HuH-7 (cell line): ENCODE results near the gene NTSR1.

Experiments
- DNase-seq: peaks from one replicate; pipeline ENCODE4 v3.0.0; 2011; ENCODE audit warnings: low spot score

Gene NTSR1

DNA sequence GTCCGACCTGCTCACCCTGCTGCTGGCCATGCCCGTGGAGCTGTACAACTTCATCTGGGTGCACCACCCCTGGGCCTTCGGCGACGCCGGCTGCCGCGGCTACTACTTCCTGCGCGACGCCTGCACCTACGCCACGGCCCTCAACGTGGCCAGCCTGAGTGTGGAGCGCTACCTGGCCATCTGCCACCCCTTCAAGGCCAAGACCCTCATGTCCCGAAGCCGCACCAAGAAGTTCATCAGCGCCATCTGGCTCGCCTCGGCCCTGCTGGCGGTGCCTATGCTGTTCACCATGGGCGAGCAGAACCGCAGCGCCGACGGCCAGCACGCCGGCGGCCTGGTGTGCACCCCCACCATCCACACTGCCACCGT is 885 bp downstream of the NTSR1 start:
- DNase-seq = no peak

DNA sequence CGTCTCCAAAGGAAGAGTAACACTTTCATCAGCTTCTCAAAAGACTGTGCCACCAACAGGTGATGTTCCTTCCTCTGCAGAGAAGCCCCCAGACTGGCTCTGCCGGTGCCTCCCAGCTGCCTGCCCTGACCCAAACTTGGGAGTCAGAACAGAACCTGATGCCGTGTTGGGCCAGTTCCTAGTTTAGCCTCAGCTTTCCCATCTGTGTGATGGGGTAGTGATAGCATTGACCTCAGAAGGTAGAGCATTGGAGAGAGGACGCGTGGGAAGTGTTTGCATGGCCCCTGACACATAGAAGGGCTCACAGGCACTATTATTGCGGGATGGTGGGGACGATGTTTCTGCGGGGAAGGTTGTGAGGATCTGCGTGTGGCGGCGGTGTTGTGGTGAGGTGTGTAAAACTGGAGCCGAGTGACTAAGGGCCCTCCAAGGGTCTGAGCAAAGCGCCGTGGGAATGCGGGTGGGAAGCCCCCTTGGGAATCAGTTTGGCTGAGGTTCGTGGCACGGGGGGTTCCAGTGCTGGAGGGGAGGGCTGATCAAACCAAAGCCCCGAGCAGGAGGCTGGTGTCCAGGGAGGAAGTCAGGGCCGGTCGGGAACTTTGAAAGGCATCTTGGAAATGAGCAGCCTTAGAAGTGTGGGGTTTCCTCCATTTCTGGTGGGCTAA is 1.7 kb downstream of the NTSR1 start:
- no peak for DNase-seq

DNA sequence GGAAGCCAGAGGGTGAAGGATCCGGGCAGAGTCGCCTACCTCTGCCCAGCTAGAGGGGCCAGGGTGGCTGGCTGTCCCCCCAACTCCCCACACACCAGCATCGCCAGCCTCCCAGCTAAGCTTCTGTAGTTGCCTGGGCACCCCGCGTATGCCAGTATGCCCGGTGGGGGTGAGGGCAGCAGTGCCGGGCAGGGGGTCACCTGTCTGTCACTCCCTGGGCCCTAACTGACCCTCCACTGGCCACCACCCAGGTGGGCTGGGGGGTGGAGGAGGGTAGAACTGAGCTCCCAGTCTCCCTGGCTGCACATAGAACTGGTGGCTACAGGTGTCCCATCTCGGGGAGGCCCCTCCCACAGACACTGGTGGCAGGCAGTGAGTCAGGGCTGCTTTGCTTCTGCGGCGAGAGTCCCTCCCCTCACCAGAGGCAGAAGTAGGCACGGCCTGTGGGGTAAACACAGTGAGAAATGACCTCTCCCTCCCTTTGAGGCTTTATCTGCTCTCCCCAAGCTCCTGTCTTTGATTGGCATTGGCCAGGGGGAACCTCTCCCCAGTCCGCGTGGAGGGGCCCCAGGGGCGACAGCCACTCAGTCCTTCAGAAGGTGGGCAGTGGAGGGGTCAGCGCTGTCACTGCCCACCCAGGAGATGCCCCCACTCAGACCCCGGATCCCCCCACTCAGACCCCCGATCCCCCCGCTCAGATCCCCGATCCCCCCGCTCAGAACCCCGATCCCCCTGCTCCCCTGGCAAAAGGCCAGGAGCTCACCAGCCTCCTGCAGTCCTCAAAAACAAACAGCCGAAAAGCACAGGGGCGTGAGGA is 2.5 kb downstream of the NTSR1 start:
- no peak for DNase-seq

DNA sequence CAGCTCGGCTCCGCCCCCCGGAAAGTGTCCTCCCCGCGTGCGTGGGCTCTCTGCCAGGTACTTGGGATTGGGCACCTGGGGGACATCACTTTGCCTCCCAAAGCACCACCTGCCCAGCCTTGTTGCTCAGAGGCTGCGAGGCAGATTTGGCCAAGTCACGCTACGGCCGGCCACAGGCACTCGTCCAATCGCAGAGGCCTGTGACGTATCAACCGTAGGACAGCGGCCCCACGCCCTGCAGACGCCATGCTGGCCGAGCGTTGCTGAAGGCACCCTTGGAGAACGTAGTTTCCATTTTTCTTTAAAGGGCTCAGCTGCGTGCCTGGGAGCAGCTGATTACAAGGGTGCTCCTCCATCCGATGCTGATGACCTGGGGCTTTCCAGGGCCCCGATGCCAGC is 3.1 kb downstream of the NTSR1 start:
- no peak for DNase-seq

- DNase-seq = no peak
These were observed 4.0 kb downstream of the NTSR1 start for GRCh38 chr20:62712606-62713005.

DNA sequence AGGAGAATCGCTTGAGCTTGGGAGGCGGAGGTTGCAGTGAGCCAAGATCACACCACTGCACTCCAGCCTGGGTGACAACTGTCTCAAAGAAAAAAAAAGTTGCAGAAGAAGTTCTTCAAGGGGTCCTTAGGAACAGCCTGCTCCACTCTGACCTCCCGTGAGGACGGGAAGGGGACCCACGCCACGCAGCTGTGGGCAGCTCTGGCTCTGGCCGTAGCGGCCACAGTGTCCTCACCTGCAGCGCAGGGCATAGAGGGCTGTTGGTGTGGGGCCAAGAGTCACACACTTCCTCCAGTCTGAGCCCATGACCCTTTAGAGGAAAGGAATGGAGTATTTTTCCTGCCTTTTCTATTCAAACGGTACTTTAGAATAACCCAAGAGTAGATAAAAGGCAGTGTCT is 5.4 kb downstream of the NTSR1 start:
- no peak for DNase-seq

GRCh38 chr20:62714799-62715198 is 6.2 kb downstream of the NTSR1 start:
- no peak for DNase-seq

DNA sequence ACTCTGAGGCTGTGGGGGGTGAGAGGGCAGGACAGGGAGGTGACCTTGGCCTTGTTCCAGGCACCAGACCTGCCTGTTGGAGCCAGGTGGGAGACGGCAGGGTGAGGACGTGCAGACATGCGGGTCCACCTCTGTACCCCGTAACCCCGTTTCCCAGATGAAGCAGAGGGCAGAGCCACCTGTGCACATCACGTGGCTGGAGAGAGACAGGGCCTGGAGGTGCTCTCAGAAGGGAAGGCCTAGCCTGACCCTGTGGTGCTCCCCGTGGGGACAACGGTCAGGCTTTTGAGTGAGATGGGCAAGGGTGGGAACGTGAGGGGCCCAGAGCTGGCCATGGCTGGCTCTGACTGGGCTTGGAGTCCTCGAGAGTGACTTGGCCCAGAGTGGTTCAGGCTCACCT is 6.6 kb downstream of the NTSR1 start:
- no peak for DNase-seq

- DNase-seq = no peak
These were observed 7.7 kb downstream of the NTSR1 start for GRCh38 chr20:62716198-62716940.

- DNase-seq = no peak
These were observed 8.3 kb downstream of the NTSR1 start for GRCh38 chr20:62716941-62717310.

DNA sequence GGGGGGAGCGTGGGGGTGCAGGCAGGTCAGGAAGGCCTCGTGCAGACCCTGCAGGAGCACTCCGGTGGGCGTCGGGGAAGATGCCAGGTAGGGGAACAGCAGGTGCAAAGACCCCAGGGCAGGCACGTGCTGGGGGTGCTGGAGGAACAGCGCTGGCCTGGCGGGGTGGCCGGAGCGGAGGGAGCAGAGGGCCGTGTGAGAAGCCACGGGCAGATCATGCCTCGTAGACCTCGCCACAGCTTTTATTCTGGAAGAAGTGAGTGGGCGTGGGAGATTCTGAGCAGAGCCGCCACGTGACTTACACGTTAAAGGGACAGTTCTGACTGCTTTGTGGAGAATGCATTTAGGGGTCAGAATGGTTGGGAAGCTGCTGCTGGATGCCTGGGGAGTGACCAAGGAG is 9.3 kb downstream of the NTSR1 start:
- no peak for DNase-seq

- DNase-seq = no peak
These were observed 9.9 kb downstream of the NTSR1 start for GRCh38 chr20:62718546-62718945.

- no peak for DNase-seq
These were observed 10.8 kb downstream of the NTSR1 start for GRCh38 chr20:62719250-62719935.

GRCh38 chr20:62721511-62722370 is 13.1 kb downstream of the NTSR1 start:
- DNase-seq = no peak

- no peak for DNase-seq
These were observed 14.0 kb downstream of the NTSR1 start for GRCh38 chr20:62722627-62723026.

GRCh38 chr20:62723351-62723750 is 14.7 kb downstream of the NTSR1 start:
- DNase-seq = no peak

DNA sequence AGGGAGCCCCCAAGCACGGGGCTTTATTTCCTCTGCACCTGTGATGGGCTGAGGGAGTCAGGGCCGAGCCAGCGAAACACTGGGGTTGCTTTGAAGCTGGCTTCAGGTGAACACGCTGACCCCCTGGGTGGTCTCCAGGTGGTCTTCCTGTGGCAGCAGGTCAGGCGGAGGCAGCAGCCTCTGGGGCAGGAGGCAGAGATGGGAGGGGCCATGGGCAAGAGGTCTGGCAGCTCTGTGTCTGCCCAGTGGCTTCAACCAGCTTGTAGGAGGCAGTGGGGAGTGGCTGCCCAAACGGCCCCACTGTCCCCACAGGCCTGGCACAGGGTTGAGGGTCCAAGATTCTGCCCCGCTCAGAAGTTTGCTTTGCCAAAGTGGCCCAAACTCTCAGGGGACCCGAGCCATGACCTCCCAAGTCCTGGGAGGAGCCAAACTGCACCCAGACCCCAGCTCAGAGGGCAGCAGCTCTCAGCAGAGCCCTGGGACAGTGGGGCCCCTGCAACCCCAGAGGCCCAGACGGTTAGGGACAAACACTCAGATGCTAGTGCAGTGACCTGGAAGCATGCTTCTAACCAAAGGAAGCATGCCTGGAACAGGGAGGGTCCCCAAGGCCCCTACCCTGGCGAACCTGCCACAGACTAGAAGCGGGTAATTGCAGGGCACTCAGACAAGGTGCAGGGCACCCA is 15.3 kb downstream of the NTSR1 start:
- no peak for DNase-seq

DNA sequence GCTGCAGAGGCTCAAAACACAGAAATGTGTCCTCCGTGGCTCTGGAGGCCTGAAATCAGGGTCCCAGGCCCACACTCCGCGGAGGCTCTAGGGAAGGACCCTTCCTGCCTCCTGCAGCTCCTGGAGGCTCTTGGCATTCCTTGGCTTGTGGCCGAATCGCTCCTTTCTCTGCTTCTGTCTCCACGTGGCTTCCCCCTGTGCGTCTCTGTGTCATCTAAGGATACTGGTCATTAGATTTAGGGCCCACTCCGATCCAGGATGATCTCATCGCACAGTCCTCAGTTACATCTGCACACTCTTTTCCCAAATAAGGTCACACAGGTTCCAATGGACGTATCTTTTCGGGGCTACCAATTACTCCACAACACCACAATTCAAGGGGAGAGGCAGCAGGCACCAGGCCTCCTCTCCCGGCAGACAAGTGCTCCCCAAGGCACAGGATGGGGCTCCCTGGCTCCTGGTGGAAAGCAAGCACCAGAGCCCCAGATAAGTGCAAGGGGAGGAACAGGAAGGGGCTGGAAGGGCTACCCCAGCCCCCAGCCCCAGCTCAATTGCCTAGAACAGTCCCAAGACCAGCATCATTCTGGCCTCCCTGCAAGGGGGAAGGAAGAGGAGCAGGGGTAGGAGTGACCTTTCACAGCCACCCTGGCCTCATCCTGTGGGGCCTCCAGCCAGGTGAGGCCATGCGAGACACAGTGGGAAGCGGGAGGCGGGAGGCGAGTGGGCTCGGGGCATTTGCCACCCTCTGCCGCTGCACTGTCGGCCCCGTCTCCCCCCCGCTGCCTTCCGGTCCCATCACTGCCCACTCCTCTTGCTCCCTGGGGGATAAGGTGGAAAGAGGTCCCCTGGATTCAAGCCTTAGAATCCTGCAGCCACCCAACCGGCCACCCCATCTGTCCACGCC is 16.3 kb downstream of the NTSR1 start:
- no peak for DNase-seq

DNA sequence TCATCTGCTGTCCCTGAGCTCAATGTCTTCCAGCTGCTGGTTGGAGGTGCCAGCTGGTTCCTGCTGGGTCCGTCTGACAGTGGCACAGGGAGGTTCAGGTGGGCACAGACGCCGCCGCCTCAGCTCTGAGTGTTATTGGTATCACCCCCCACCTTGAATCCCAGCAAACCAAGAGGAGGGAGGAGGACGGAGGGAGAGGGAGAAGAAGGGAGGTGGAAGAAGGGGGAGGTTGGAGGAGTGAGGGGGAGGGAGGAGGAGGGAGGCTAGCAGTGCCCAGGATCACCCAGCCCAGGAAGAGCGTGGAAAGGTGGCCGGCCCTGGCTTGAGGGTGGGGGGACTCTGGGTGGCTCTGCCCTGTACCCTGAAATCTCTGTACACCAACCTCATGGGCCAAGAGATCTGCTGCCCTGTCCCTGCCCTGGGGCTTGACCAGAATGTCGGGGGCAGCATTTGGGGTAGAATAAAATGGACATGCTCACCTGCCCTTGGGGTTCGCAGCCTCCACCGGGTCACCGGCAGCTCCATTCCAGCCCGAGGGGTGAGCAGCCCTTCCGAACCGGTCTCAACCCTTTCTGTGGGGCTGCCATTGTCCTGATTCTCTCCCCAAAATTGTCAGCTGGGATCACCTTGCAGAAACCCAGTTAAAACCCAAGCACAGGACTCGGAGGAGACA is 17.1 kb downstream of the NTSR1 start:
- DNase-seq = no peak
